GM21381 (cell line): ENCODE data around the gene STYK1.
"Not testable (repeated sequence)": the region's sequence is repeated elsewhere in the genome, so short reads cannot be mapped to it uniquely, and the experiment has no call there.

Experiments used
- ATAC-seq: cut with Tn5 transposase; IDR thresholded peaks from one replicate; pipeline ENCODE4 v1.9.1; 2021; ENCODE audit warnings: mild to moderate bottlenecking, moderate library complexity; ENCODE audit not compliant: unreplicated experiment

Gene STYK1

GRCh38 chr12:10689146-10689545 lies 15.3 kb upstream of the STYK1 start:
- ATAC-seq = no peak

GRCh38 chr12:10688042-10688441 lies 14.2 kb upstream of the STYK1 start:
- ATAC-seq = no peak

- ATAC-seq = no peak
These were observed 1.5 kb downstream of the STYK1 start for GRCh38 chr12:10672231-10672868.

- ATAC-seq = no peak
These were observed 4.3 kb downstream of the STYK1 start for GRCh38 chr12:10669533-10669932.

- ATAC-seq = no peak
These were observed 5.3 kb downstream of the STYK1 start for GRCh38 chr12:10668526-10668925.

- ATAC-seq = no peak
These were observed 6.3 kb downstream of the STYK1 start for GRCh38 chr12:10667581-10667980.

- no peak for ATAC-seq
These were observed 9.4 kb downstream of the STYK1 start for GRCh38 chr12:10664499-10664898.

GRCh38 chr12:10663869-10664268 lies 10.0 kb downstream of the STYK1 start:
- ATAC-seq = no peak

GRCh38 chr12:10661338-10661737 lies 12.5 kb downstream of the STYK1 start:
- no peak for ATAC-seq

GRCh38 chr12:10654003-10654402 lies 19.8 kb downstream of the STYK1 start:
- no peak for ATAC-seq

- ATAC-seq = no peak
These were observed 21.7 kb downstream of the STYK1 start for GRCh38 chr12:10652192-10652591.

GRCh38 chr12:10646576-10646975 lies 27.3 kb downstream of the STYK1 start:
- ATAC-seq = not testable (repeated sequence)

- no peak for ATAC-seq
These were observed 27.9 kb downstream of the STYK1 start for GRCh38 chr12:10645910-10646309.

- no peak for ATAC-seq
These were observed 31.9 kb downstream of the STYK1 start for GRCh38 chr12:10641735-10642500.

- no peak for ATAC-seq
These were observed 35.1 kb downstream of the STYK1 start for GRCh38 chr12:10638728-10639127.

- ATAC-seq = no peak
These were observed 37.2 kb downstream of the STYK1 start for GRCh38 chr12:10636611-10637010.

GRCh38 chr12:10636124-10636523 lies 37.7 kb downstream of the STYK1 start:
- no peak for ATAC-seq

GRCh38 chr12:10635306-10635705 lies 38.5 kb downstream of the STYK1 start:
- ATAC-seq = no peak

GRCh38 chr12:10634427-10634826 lies 39.4 kb downstream of the STYK1 start:
- no peak for ATAC-seq

GRCh38 chr12:10633541-10633940 lies 40.3 kb downstream of the STYK1 start:
- ATAC-seq = no peak

GRCh38 chr12:10632226-10632625 lies 41.6 kb downstream of the STYK1 start:
- no peak for ATAC-seq

- no peak for ATAC-seq
These were observed 49.2 kb downstream of the STYK1 start for GRCh38 chr12:10624605-10625004.

- no peak for ATAC-seq
These were observed 50.7 kb downstream of the STYK1 start for GRCh38 chr12:10623131-10623530.
